Caco-2 (cell line): ENCODE results near the gene TBX3. TPM values are rescaled to one million over a fixed set of nuclear protein-coding genes. Genes with fewer than 3 reads are reported as not detected.

Experiments used
- BruUV-seq: library from RNA; stranded (reverse); fragments of 400-500 nt; replicated peaks from 2 replicates; lab custom pipeline; 2021; lab: Mats Ljungman, UMichigan
- CTCF ChIA-PET: fragments of 300-600 bp; sonication (Branson Sonifier 250); formaldehyde crosslinking; loops from one replicate; lab custom pipeline; 2022; ENCODE audit warnings: antibody characterized with exemption; lab: Charles Lee
- POLR2A ChIA-PET: fragments of 300-600 bp; sonication (Branson Sonifier 250); formaldehyde crosslinking; loops from one replicate; lab custom pipeline; 2022; ENCODE audit warnings: antibody characterized with exemption; lab: Charles Lee
- DNase-seq, 2 experiments: peaks; one replicate each; pipeline versions ENCODE4 v3.0.0 to v3.0.0-alpha.2; 2020 to 2022
- H3K27me3 ChIP-seq: replicated peaks from 2 replicates; pipeline ENCODE4 v1.6.0; 2011; ENCODE audit warnings: low read length; ENCODE audit not compliant: control insufficient read depth, insufficient read depth
- H3K36me3 ChIP-seq: 2 replicates; pipeline ENCODE4 v1.5.1; 2011; ENCODE audit warnings: low read length; ENCODE audit not compliant: control insufficient read depth, insufficient read depth
- H3K4me1 ChIP-seq: fragments of 250-450 bp; sonication (Bioruptor Pico); 2 replicates; pipeline ENCODE4 v1.5.1; 2020; ENCODE audit warnings: mild to moderate bottlenecking
- H3K4me3 ChIP-seq: 2 replicates; pipeline ENCODE4 v1.5.1; 2011; ENCODE audit warnings: low read depth, mild to moderate bottlenecking, control low read depth, low read length
- H3K9me3 ChIP-seq: fragments of 250-450 bp; sonication (Bioruptor Pico); 2 replicates; pipeline ENCODE4 v1.5.1; 2020; ENCODE audit warnings: mild to moderate bottlenecking, moderate library complexity
- H3K27ac Mint-ChIP-seq: one replicate; pipeline ENCODE4 v1.8.0; 2022; ENCODE audit warnings: mixed read lengths; ENCODE audit not compliant: unreplicated experiment
- H3K27me3 Mint-ChIP-seq: one replicate; pipeline ENCODE4 v1.8.0; 2022; ENCODE audit warnings: mixed read lengths; ENCODE audit not compliant: insufficient read depth, unreplicated experiment
- H3K36me3 Mint-ChIP-seq: one replicate; pipeline ENCODE4 v1.8.0; 2022; ENCODE audit warnings: mild to moderate bottlenecking, mixed read lengths; ENCODE audit not compliant: insufficient read depth, unreplicated experiment
- H3K4me1 Mint-ChIP-seq: one replicate; pipeline ENCODE4 v1.8.0; 2022; ENCODE audit warnings: low read depth, mixed read lengths; ENCODE audit not compliant: unreplicated experiment
- H3K4me3 Mint-ChIP-seq: one replicate; pipeline ENCODE4 v1.8.0; 2022; ENCODE audit warnings: mild to moderate bottlenecking, moderate library complexity, mixed read lengths; ENCODE audit not compliant: unreplicated experiment
- H3K9me3 Mint-ChIP-seq: one replicate; pipeline ENCODE4 v1.8.0; 2022; ENCODE audit warnings: mixed read lengths; ENCODE audit not compliant: unreplicated experiment
- CTCF ChIP-seq, 2 experiments: fragments of 200-600 bp in 1 of 2; IDR thresholded peaks; 1 replicate in 1 of 2; 2 replicates in 1 of 2; pipeline versions ENCODE4 v1.5.1 to v1.8.0; 2011 to 2022; ENCODE audit warnings: antibody characterized with exemption in 1 of 2, control low read depth in 1 of 2, inconsistent platforms in 1 of 2, low read depth in 1 of 2, low read length in 1 of 2, mild to moderate bottlenecking in 1 of 2, moderate library complexity in 1 of 2; ENCODE audit not compliant: insufficient read depth in 1 of 2, severe bottlenecking in 1 of 2, unreplicated experiment in 1 of 2
- intact Hi-C: fragments of 100-400 bp; cut with micrococcal nuclease; formaldehyde crosslinking; loops from one replicate; pipeline ENCODE4 v1.10.0; 2022; ENCODE audit not compliant: unreplicated experiment
- total RNA-seq: library from RNA; stranded (reverse); gene quantifications from 2 replicates; pipeline ENCODE4 v1.2.3, GENCODE V29; 2022

The TBX3 gene
- total RNA-seq, 1 experiment from 2014 or later, result 47.2 TPM

GRCh38 chr12:114659084-114659483 is 24.9 kb downstream of the TBX3 start:
- no peak overlapping the region for H3K27ac Mint-ChIP-seq
- no peaks in the 10 kb centered on the region for H3K36me3 Mint-ChIP-seq
- peaks cover 2% of the 10 kb centered on the region for H3K9me3 Mint-ChIP-seq
- POLR2A ChIA-PET, result no interaction called here
- no peaks in the 10 kb centered on the region for H3K27me3 Mint-ChIP-seq
- CTCF ChIA-PET, result no interaction called here
- BruUV-seq, result no TSS peak
- H3K4me3 Mint-ChIP-seq, result no peak overlapping the region
- no peaks in the 10 kb centered on the region for H3K27me3 ChIP-seq
- no peaks in the 10 kb centered on the region for H3K36me3 ChIP-seq
- DNase-seq, result no peak
- intact Hi-C loops, result no loop called here
- no peaks in the 10 kb centered on the region for H3K9me3 ChIP-seq
- H3K4me3 ChIP-seq, result no peak overlapping the region
- peaks cover 20% of the 10 kb centered on the region for H3K4me1 Mint-ChIP-seq
- peaks cover 34% of the 10 kb centered on the region for H3K4me1 ChIP-seq
- TF ChIP-seq CTCF (IDR thresholded peaks at IDR 0.05; ENCODE audit: insufficient read depth in 1 of 2, low read depth in 1 of 2, low read length in 1 of 2, severe bottlenecking in 1 of 2, unreplicated experiment in 1 of 2), result no peak

- Mint-ChIP-seq H3K4me1 (peaks cover 19% of the 10 kb centered on the region), H3K36me3 (no peaks in the 10 kb centered on the region), H3K4me3 (no peak overlapping the region), H3K9me3 (peaks cover 13% of the 10 kb centered on the region), H3K27ac (peak overlapping the region; percentile 17), H3K27me3 (no peaks in the 10 kb centered on the region)
- intact Hi-C loops, result no loop called here
- no peaks in the 10 kb centered on the region for H3K36me3 ChIP-seq
- TF ChIP-seq CTCF (IDR thresholded peaks at IDR 0.05; ENCODE audit: insufficient read depth in 1 of 2, low read depth in 1 of 2, low read length in 1 of 2, severe bottlenecking in 1 of 2, unreplicated experiment in 1 of 2), result no peak
- H3K4me3 ChIP-seq, result no peak overlapping the region
- H3K27me3 ChIP-seq, result no peaks in the 10 kb centered on the region
- ChIA-PET CTCF (interaction anchor here (0.5 to 0.6 kb wide), 2 partner anchors 46 to 123 kb away, joined by 7 to 9 read pairs; no protein-coding TSS in a partner anchor), POLR2A (no interaction called here)
- peaks cover 33% of the 10 kb centered on the region for H3K4me1 ChIP-seq
- BruUV-seq, result no TSS peak
- no peak for DNase-seq
- no peaks in the 10 kb centered on the region for H3K9me3 ChIP-seq
Measured at GRCh38 chr12:114658002-114658441, 26.0 kb downstream of the TBX3 start.

GRCh38 chr12:114657597-114657920 is 26.4 kb downstream of the TBX3 start:
- ChIA-PET POLR2A (no interaction called here), CTCF (interaction anchor here (0.5 kb wide), 1 partner anchor 124 kb away, joined by 9 read pairs; no protein-coding TSS in a partner anchor)
- intact Hi-C loops, result no loop called here
- Mint-ChIP-seq H3K27ac (peak overlapping the region; percentile 86), H3K27me3 (no peaks in the 10 kb centered on the region), H3K9me3 (peaks cover 18% of the 10 kb centered on the region), H3K4me1 (peaks cover 15% of the 10 kb centered on the region), H3K36me3 (no peaks in the 10 kb centered on the region), H3K4me3 (no peak overlapping the region)
- Histone ChIP-seq H3K4me1 (peaks cover 29% of the 10 kb centered on the region), H3K9me3 (no peaks in the 10 kb centered on the region), H3K4me3 (no peak overlapping the region), H3K36me3 (no peaks in the 10 kb centered on the region), H3K27me3 (no peaks in the 10 kb centered on the region)
- BruUV-seq, result no TSS peak
- no peak for TF ChIP-seq CTCF (IDR thresholded peaks at IDR 0.05; ENCODE audit: insufficient read depth in 1 of 2, low read depth in 1 of 2, low read length in 1 of 2, severe bottlenecking in 1 of 2, unreplicated experiment in 1 of 2)
- no peak for DNase-seq
